NCI-H345 (cell line): ENCODE results near the gene TSHR.
"Not testable (repeated sequence)": the region's sequence is repeated elsewhere in the genome, so short reads cannot be mapped to it uniquely, and the experiment has no call there.

Source experiments
- DNase-seq: peaks from one replicate; lab custom pipeline; 2025; lab: John Stamatoyannopoulos, UW

Gene TSHR

DNA sequence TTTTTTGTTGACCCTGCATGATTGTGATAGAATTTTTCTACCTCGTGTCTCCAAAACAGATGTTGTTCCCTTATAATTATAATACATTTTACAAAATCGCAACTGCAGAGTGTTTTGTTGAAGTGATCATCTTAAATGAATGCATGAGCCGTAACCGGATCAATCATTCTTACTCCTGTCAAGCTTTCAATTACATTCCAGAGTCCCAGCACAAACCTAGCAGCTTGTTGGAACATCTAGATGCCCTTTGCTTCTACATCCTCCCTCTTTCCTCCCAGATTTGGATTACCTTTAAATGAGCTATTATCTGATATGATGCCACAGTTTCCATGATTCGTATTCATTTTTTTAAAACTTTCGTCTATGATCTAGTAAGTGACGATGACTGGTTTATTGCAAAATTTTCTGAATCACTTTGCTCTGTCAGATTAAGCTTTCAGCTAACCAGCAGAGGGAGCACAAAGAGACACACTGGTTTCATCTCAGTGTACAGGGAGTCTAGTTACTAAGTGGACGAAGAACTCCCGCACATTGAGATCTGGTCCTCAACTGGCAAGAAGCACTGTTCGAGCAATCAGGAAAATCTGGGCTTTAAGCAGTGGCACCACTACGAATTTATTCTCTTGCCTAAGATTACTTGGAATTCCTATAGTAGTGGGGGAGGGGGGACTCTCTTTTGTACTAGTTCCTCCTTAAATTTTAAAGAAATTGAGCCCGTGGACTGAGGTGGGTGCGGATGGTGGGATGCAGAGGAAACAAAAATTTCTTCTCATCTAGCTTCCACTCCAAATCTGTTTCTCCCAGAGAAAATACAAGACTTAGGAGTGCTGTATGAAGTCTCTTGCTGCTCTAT lies 40.9 kb downstream of the TSHR start:
- DNase-seq, result peak; percentile 74

DNA sequence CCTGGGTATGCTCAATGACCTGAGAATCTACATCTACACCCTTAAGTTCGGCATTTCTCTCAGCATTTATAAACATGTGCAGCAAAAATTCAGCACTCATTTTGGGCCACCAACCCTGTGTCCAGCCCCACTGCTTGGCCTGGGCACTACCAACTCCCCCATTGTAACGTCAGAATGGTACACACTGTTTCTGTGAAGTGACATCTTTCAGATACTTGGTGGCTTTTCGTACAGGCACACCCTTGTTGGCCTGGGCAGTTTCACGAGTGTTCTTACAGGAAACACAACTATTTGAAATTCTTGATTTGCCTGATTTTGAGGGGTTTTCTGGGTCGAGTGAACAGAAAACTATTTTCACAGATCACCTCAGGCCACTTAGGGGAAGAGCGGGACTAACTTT lies 46.0 kb downstream of the TSHR start:
- no peak for DNase-seq

GRCh38 chr14:81004575-81004974 lies 49.2 kb downstream of the TSHR start:
- no peak for DNase-seq

- DNase-seq, result no peak
Observed at GRCh38 chr14:81005540-81006228, 50.3 kb downstream of the TSHR start.

GRCh38 chr14:81006266-81006665 lies 50.8 kb downstream of the TSHR start:
- DNase-seq, result no peak

- no peak for DNase-seq
Observed at GRCh38 chr14:81007131-81007530, 51.7 kb downstream of the TSHR start.

DNA sequence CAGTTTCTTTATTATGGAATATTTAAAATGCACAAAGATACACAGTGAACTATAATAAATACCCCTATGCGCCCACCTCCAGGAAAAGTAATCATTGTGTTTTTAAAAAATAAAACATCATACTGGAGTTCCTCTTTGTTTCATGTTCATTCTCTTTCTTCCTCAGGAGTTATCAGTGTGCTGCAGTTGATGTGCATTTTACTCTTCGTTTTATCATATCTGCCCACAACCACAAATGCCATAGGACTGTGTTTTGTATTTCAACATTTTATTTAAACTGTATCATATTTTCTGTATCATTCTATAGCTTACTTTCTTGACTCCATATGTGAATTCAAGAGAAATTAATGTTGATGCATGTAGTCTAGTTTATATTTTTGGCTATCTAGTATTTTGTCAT lies 53.9 kb downstream of the TSHR start:
- DNase-seq, result no peak

DNA sequence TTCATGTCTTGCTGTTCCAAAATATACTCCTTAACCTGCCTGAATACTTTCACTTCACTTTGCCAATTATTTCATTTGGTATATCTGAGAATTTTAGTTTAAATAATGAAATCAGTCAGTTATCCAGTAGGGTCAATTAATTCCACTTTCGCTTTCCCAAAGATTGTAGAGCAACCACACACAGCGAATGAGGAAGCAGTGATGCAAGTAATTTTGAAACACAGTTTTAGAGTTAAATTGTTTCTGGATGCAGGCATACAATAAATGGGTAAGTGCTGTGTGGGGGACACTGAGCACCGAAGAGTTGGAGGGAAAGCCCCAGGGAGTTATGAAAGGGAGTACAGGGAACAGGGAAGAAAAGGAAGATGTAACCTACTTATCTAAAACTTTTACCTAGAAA lies 62.8 kb downstream of the TSHR start:
- DNase-seq, result no peak

DNA sequence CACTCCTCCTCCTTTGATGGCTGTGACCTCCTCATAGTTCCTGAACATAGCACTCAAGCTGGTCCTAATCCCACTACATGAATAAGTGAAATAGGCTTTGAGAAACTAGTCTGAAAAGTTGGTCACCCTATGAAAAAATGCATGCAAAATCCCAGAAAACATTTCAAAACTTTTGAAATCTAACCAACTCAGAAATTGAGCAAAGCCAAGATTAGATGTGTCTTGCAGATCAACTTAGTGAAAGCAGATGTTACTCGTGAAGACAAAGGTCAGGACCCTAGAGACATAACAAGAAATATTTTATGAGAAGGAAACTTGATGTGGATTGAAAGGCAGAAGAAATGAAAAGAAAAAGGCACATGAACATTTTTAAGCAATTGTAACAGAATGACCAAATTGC lies 63.3 kb downstream of the TSHR start:
- no peak for DNase-seq

GRCh38 chr14:81019113-81019512 lies 63.7 kb downstream of the TSHR start:
- not testable (repeated sequence) for DNase-seq

GRCh38 chr14:81023095-81023710 lies 67.8 kb downstream of the TSHR start:
- no peak for DNase-seq

DNA sequence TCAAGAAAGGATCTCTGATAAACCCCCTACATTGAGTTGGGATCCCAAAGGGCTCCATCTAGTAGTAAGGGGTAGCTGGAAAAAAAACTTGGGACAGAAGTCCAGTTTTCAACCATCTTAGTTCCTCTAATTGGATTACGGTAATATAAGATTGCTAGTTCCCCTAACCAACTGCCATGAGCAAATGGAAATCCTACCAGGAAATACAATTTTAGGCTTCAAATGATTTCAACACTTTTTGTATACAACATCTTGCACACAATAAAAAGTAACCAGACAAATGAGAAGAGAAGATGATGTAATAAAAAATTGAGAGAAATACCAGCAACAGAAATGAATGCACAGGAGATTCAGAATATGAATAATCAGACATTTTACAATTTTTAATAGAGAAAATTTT lies 73.0 kb downstream of the TSHR start:
- DNase-seq, result no peak

- peak; percentile 68 for DNase-seq
Observed at GRCh38 chr14:81031488-81031887, 76.1 kb downstream of the TSHR start.

GRCh38 chr14:81033698-81034240 lies 78.3 kb downstream of the TSHR start:
- no peak for DNase-seq

DNA sequence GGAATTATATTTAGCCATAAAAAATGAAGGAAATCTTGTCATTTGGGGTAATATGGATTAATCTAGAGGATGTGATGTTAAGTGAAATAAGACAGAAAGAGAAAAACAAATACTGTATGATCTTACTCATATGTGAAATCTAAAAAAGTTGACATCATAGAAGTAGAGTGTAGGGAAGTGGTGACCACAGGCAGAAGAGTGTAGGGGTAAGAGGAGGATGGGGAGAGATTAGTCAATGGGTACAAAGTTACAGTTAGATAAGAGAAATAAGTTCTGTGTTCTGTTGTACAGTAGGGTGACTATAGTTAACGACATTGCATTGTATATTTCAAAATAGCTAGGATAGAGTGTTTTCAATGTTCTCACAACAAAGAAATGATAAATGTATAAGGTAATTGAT lies 87.0 kb downstream of the TSHR start:
- no peak for DNase-seq

- no peak for DNase-seq
Observed at GRCh38 chr14:81051547-81051946, 96.1 kb downstream of the TSHR start.

GRCh38 chr14:81054057-81054456 lies 98.6 kb downstream of the TSHR start:
- DNase-seq, result not testable (repeated sequence)

DNA sequence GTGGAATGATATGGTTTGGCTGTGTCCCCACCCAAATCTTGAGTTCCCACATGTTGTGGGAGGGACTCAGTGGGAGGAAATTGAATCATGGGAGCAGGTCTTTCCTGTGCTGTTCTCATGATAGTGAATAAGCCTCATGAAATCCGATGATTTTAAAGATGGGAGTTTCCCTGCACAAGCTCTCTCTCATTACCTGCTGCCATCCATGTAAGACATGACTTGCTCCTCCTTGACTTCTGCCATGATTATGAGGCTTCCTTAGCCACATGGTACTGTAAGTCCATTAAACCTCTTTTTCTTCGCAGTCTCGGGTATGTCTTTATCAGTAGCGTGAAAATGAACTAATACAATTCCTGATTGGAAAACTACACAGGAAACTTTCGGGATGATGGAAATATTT lies 100.5 kb downstream of the TSHR start:
- no peak for DNase-seq

GRCh38 chr14:81062380-81062779 lies 107.0 kb downstream of the TSHR start:
- no peak for DNase-seq

GRCh38 chr14:81062816-81063215 lies 107.4 kb downstream of the TSHR start:
- peak; percentile 25 for DNase-seq

- DNase-seq, result no peak
Observed at GRCh38 chr14:81066672-81067071, 111.3 kb downstream of the TSHR start.

- no peak for DNase-seq
Observed at GRCh38 chr14:81067156-81067555, 111.7 kb downstream of the TSHR start.
